ENCODE results near the gene TBC1D10A.

DNA sequence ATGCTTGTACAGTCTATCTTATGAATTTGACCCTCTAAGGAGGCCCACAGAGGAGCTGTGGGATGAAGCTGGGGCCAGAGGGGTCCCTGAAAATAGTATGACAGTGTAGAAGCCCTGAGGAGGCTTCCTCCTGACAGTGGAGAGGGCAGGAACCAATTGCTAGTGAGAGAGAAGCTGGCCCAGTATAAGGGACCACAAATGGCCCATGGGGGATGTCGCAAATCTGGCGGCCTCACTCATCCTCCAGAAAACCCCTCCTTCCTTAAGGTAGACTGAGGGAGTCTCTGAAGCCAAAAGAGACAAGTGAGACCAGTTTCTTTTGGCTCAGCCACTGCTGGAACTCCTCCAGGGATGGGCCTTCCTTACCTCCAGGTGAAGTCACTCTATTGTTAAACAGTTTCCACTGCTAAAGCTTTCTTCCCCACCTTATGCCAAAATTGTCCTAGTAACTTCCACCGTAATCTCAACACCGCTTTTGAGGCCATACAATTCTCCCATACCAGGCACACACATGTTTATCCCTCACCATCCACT lies 19.6 kb downstream of the TBC1D10A start:
- TF ChIP-seq EP300 (IDR thresholded peaks at IDR 0.05) = no peak
- TF ChIP-seq POLR2AphosphoS5 (IDR thresholded peaks at IDR 0.05) = no peak
- TF ChIP-seq, protein P1, sequence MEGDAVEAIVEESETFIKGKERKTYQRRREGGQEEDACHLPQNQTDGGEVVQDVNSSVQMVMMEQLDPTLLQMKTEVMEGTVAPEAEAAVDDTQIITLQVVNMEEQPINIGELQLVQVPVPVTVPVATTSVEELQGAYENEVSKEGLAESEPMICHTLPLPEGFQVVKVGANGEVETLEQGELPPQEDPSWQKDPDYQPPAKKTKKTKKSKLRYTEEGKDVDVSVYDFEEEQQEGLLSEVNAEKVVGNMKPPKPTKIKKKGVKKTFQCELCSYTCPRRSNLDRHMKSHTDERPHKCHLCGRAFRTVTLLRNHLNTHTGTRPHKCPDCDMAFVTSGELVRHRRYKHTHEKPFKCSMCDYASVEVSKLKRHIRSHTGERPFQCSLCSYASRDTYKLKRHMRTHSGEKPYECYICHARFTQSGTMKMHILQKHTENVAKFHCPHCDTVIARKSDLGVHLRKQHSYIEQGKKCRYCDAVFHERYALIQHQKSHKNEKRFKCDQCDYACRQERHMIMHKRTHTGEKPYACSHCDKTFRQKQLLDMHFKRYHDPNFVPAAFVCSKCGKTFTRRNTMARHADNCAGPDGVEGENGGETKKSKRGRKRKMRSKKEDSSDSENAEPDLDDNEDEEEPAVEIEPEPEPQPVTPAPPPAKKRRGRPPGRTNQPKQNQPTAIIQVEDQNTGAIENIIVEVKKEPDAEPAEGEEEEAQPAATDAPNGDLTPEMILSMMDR (IDR thresholded peaks at IDR 0.05) = no peak
